Measurements from ENCODE around the gene PNMA8A.

GRCh38 chr19:46475986-46476385 lies 4.6 kb upstream of the PNMA8A start:
- no peak for TF ChIP-seq CTCF (IDR thresholded peaks at IDR 0.05)
- TF ChIP-seq POLR2A (IDR thresholded peaks at IDR 0.05; ENCODE audit: low read depth), result no peak
- TF ChIP-seq POLR2AphosphoS5 (IDR thresholded peaks at IDR 0.05), result no peak

Measured in esophagus muscularis mucosa (tissue), 3 donors.